HUES48 (cell line): ENCODE measurements around the gene ATP6V1F.
"Not testable (repeated sequence)": the region's sequence is repeated elsewhere in the genome, so short reads cannot be mapped to it uniquely, and the experiment has no call there.

Source experiments
- H3K27ac ChIP-seq: one replicate; pipeline ENCODE4 v1.7.0; 2013; ENCODE audit warnings: low read depth, low read length, inconsistent platforms
- H3K27me3 ChIP-seq: 2 replicates; pipeline ENCODE4 v1.6.1; 2013; ENCODE audit warnings: mild to moderate bottlenecking, low read length; ENCODE audit not compliant: control insufficient read depth, insufficient read depth
- H3K36me3 ChIP-seq: 2 replicates; pipeline ENCODE4 v1.6.1; 2013; ENCODE audit warnings: low read length; ENCODE audit not compliant: control insufficient read depth, insufficient read depth
- H3K4me1 ChIP-seq: 2 replicates; pipeline ENCODE4 v1.6.1; 2013; ENCODE audit warnings: mild to moderate bottlenecking, low read length; ENCODE audit not compliant: control insufficient read depth, insufficient read depth
- H3K4me3 ChIP-seq: 2 replicates; pipeline ENCODE4 v1.5.1; 2013; ENCODE audit warnings: mild to moderate bottlenecking, low read depth, low read length
- H3K9ac ChIP-seq: 2 replicates; pipeline ENCODE4 v1.6.1; 2013; ENCODE audit warnings: mild to moderate bottlenecking, low read depth, low read length, moderate library complexity
- H3K9me3 ChIP-seq: 2 replicates; pipeline ENCODE4 v1.6.1; 2013; ENCODE audit warnings: low read length; ENCODE audit not compliant: control insufficient read depth, insufficient read depth

Gene ATP6V1F

GRCh38 chr7:128909625-128910568 is 47.2 kb downstream of the ATP6V1F start:
- Histone ChIP-seq H3K27me3 (peaks cover 53% of the 10 kb centered on the region), H3K4me1 (peaks cover 18% of the 10 kb centered on the region), H3K36me3 (no peaks in the 10 kb centered on the region), H3K9me3 (no peaks in the 10 kb centered on the region), H3K27ac (peak overlapping the region; percentile 37), H3K4me3 (peak overlapping the region; percentile 61), H3K9ac (no peak overlapping the region)

- Histone ChIP-seq H3K27ac (peak within 1 kb of the TSS; percentile 53), H3K36me3 (no peaks in the 10 kb centered on the region), H3K9ac (no peak within 1 kb of the TSS), H3K4me3 (peak within 1 kb of the TSS; percentile 61), H3K27me3 (peaks cover 58% of the 10 kb centered on the region), H3K9me3 (no peaks in the 10 kb centered on the region), H3K4me1 (peaks cover 18% of the 10 kb centered on the region)
These were observed 47.9 kb downstream of the ATP6V1F start, which contains the start of gene KCP for GRCh38 chr7:128910569-128910945. Gene KCP (minus strand): TSS chr7:128910709. CDS start chr7:128910676, 33 bp downstream.

DNA sequence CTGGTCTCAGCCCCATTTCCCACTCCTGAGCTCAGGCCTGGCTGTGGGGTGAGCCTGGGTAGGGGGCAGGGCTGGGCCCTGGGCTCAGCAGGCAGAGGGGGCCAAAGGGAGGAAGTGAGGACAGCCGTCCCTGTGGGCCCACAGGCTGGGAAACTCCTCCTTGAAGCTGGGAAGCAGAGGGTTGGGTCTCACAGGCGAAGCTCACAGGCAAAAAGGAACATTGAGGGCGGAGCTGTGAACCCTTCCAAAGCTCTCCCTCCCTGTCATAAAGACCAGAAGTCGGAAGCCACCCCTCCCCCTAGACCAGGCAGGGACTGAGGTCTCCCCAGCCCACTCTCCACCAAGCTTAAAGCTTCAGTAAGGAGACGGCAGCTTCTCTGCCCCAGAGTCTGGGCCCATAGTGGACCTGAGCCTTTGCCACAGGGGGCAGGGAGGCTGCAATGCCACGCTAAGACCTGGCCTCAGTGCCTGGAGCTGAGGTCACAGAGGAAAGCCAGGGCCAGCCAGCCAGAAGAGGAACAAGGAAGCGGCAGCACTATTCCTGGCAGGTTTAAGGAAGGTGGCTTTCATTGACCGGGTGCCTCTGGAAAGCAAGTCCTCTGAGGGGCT is 48.9 kb downstream of the ATP6V1F start:
- no peak overlapping the region for H3K9ac ChIP-seq
- peaks cover 18% of the 10 kb centered on the region for H3K4me1 ChIP-seq
- no peak overlapping the region for H3K4me3 ChIP-seq
- H3K9me3 ChIP-seq, result no peaks in the 10 kb centered on the region
- H3K27me3 ChIP-seq, result peaks cover 68% of the 10 kb centered on the region
- no peaks in the 10 kb centered on the region for H3K36me3 ChIP-seq
- peak overlapping the region; percentile 53 for H3K27ac ChIP-seq

DNA sequence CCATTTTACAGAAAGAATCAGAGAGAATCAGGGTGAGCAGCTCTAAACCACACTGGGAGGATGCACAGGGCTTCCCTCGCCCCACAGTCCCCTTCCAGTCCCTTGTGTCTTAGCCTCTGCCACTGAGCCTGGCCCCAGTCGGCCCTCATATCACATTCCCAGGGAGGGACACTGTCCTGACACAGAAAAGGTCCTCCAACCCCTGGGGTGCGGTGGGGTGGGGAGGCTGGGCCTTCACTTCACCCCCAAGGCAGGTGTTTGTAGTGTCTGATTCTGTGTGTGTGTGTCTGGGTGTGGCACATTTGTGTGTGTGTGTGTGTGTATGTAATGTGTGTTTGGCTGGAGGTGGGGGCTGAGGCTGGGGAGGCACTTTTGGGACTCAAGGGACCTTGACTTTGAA is 49.6 kb downstream of the ATP6V1F start:
- Histone ChIP-seq H3K27ac (no peak overlapping the region), H3K9me3 (no peaks in the 10 kb centered on the region), H3K36me3 (no peaks in the 10 kb centered on the region), H3K27me3 (peaks cover 75% of the 10 kb centered on the region), H3K4me1 (peaks cover 18% of the 10 kb centered on the region), H3K4me3 (no peak overlapping the region), H3K9ac (no peak overlapping the region)

DNA sequence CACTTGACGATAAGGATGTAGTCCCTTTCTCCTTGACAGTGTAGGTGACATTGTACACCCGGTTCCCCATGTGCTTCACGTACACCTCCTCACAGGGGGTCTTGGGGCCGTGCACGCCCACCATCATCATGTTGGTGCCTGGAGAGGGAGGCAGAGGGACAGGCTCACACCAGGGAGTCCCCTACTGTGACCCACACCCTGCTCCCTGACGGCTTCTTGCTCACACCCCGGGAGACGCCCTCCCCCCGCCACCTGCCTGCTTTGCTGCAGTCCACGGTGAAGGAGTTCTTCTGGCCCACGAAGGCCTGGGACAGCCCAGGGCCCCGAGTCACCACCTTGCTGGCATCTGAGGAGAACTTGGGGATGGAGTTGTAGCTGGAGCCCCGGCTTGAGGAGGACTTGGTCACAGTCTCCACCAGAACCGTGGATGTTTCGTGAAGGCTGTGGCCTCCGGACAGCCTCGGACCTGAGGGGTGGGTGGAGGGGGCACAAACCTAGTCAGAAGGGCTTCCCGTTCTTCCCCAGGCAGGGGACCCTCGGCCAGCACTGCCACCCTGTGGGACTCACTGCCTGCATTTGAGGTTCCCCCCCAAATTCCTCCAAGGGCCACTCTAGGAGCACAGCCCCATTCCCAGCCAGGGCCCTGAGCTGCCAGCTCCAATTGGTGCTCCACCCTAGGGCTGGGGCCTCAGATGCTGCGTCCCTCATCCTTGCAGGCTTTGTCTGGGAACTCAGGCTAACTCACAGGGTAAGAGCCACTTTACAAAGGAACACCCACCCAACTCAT is 50.2 kb downstream of the ATP6V1F start:
- peaks cover 18% of the 10 kb centered on the region for H3K4me1 ChIP-seq
- not testable (repeated sequence) for H3K4me3 ChIP-seq, H3K9ac ChIP-seq, H3K27ac ChIP-seq, H3K9me3 ChIP-seq, H3K36me3 ChIP-seq
- peaks cover 76% of the 10 kb centered on the region for H3K27me3 ChIP-seq

GRCh38 chr7:128913870-128914565 is 51.4 kb downstream of the ATP6V1F start:
- Histone ChIP-seq H3K4me3 (no peak overlapping the region), H3K36me3 (no peaks in the 10 kb centered on the region), H3K27me3 (peaks cover 75% of the 10 kb centered on the region), H3K9me3 (no peaks in the 10 kb centered on the region), H3K4me1 (peaks cover 18% of the 10 kb centered on the region), H3K9ac (no peak overlapping the region), H3K27ac (no peak overlapping the region)

DNA sequence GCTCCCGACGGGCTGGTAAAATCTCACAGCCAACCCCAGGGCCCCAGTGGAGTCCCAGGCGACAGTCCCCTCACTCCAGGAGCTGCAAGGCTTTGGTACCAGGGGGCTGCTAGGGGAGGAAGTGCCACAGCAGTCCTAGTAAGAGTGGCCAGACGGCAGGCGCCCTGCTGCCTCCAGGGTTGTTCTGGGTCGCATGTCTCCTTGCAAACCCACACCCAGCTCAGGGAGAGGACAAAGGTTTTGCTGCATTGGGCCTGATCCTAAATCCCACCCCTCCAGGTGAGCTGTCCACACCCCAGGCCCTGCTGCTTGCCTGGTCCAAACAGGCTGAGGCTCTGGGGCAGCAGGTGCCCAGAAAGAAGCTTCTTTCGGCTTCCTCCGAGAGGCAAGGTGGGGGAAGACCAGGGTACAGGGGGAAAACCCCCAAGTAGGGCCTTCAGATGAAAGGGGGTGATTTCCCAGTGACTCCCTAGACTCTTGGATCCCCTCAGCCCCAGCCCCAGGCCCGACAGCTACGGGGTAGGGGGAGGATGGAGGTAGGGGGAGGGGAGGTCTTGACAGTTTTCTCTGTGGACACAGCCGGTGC is 52.0 kb downstream of the ATP6V1F start:
- H3K9me3 ChIP-seq, result no peaks in the 10 kb centered on the region
- peaks cover 68% of the 10 kb centered on the region for H3K27me3 ChIP-seq
- no peaks in the 10 kb centered on the region for H3K36me3 ChIP-seq
- no peak overlapping the region for H3K27ac ChIP-seq
- no peak overlapping the region for H3K9ac ChIP-seq
- no peak overlapping the region for H3K4me3 ChIP-seq
- H3K4me1 ChIP-seq, result peaks cover 18% of the 10 kb centered on the region

GRCh38 chr7:128915271-128915819 is 52.7 kb downstream of the ATP6V1F start:
- Histone ChIP-seq H3K36me3 (no peaks in the 10 kb centered on the region), H3K27me3 (peaks cover 62% of the 10 kb centered on the region), H3K4me3 (peak overlapping the region; percentile 61), H3K9me3 (no peaks in the 10 kb centered on the region), H3K9ac (no peak overlapping the region), H3K27ac (no peak overlapping the region), H3K4me1 (peaks cover 18% of the 10 kb centered on the region)
